DOHH2 (cell line): ENCODE results near the gene VASH2.

Experiments used
- H3F3A ChIP-seq: fragments of 200-600 bp; sonication (generic), shearing (Covaris generic); 2 replicates; pipeline ENCODE4 v1.6.0; 2016; ENCODE audit warnings: antibody characterized with exemption, mild to moderate bottlenecking; ENCODE audit not compliant: control insufficient read depth, insufficient read depth
- H3K27ac ChIP-seq: fragments of 200-600 bp; sonication (generic); 2 replicates; pipeline ENCODE4 v1.5.1; 2014; ENCODE audit warnings: low read depth, mild to moderate bottlenecking, low read length, moderate library complexity
- H3K27me3 ChIP-seq: fragments of 200-600 bp; sonication (generic); 2 replicates; pipeline ENCODE4 v1.6.1; 2014; ENCODE audit warnings: mild to moderate bottlenecking, low read length, mixed read lengths; ENCODE audit not compliant: control insufficient read depth
- H3K36me3 ChIP-seq: fragments of 200-600 bp; sonication (generic); 2 replicates; pipeline ENCODE4 v1.6.1; 2014; ENCODE audit warnings: mild to moderate bottlenecking, low read length, moderate library complexity, mixed read lengths; ENCODE audit not compliant: control insufficient read depth
- H3K4me1 ChIP-seq: fragments of 200-600 bp; sonication (generic); 2 replicates; pipeline ENCODE4 v1.6.1; 2014; ENCODE audit warnings: mild to moderate bottlenecking, low read length, mixed read lengths; ENCODE audit not compliant: control insufficient read depth
- H3K4me2 ChIP-seq: fragments of 200-600 bp; sonication (generic); 2 replicates; pipeline ENCODE4 v1.6.0; 2014; ENCODE audit warnings: mild to moderate bottlenecking, low read length, moderate library complexity
- H3K4me3 ChIP-seq: fragments of 200-600 bp; sonication (generic); 2 replicates; pipeline ENCODE4 v1.5.1; 2014; ENCODE audit warnings: mild to moderate bottlenecking, low read length, mixed read lengths
- H3K79me2 ChIP-seq: fragments of 200-600 bp; sonication (generic); 2 replicates; pipeline ENCODE4 v1.6.1; 2014; ENCODE audit warnings: mild to moderate bottlenecking, low read length, mixed read lengths; ENCODE audit not compliant: control insufficient read depth
- H3K9me2 ChIP-seq: fragments of 200-600 bp; sonication (generic); replicated peaks from 2 replicates; pipeline ENCODE4 v1.6.1; 2014; ENCODE audit warnings: mild to moderate bottlenecking, low read length, mixed read lengths; ENCODE audit not compliant: control insufficient read depth
- H3K9me3 ChIP-seq: fragments of 200-600 bp; sonication (generic); 2 replicates; pipeline ENCODE4 v1.6.1; 2014; ENCODE audit warnings: antibody characterized with exemption, low read length, mixed read lengths; ENCODE audit not compliant: control insufficient read depth, insufficient read depth
- H4K20me1 ChIP-seq: fragments of 200-600 bp; sonication (generic); 2 replicates; pipeline ENCODE4 v1.6.0; 2014; ENCODE audit warnings: low read depth, mild to moderate bottlenecking, antibody characterized with exemption, low read length, moderate library complexity; ENCODE audit not compliant: control insufficient read depth, insufficient read depth
- EZH2phosphoT487 ChIP-seq: fragments of 200-600 bp; sonication (generic); IDR thresholded peaks from 2 replicates; pipeline ENCODE4 v1.6.1; 2017; ENCODE audit warnings: borderline replicate concordance, mild to moderate bottlenecking, antibody characterized with exemption, low read length, moderate library complexity, mixed read lengths
- TF ChIP-seq, protein P1 (sequence below): fragments of 200-600 bp; sonication (generic); IDR thresholded peaks from one replicate; pipeline ENCODE4 v1.5.1; 2014; ENCODE audit warnings: antibody characterized with exemption, mild to moderate bottlenecking, low read depth, low read length; ENCODE audit not compliant: poor library complexity, severe bottlenecking

The VASH2 gene

DNA sequence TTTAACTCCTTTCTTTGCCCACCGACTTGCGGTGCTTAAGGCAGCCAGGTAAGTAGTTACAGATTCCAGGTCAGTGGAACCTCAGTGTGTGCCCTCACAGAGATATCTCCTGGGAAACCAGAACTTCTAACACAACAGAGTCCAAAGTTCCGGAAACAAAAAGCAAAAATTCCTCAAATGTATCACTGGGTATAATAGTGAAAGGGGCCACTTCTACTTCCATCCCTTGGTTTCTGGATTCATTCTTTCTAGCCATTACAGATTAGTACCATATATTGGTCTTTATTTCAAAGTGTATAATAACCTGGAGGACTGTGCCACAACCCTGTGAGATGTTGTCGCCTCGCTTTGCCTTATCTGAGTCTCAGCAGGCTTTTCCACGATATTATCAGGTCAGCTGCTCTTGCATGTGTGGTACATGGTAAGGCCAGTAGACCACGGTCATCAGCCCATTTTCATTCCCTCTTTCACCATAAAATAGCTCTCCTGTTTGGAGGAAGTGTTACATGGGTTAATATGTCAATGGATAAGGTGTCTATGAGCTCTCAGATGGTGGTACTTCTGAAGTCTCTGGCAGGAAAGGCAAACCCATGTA is 14.9 kb upstream of the VASH2 start:
- Histone ChIP-seq H3K79me2 (no peaks in the 10 kb centered on the region), H3K4me1 (peaks cover 16% of the 10 kb centered on the region), H3K27ac (no peak overlapping the region), H3K27me3 (no peaks in the 10 kb centered on the region), H4K20me1 (no peaks in the 10 kb centered on the region), H3K36me3 (no peaks in the 10 kb centered on the region), H3K9me2 (no peaks in the 10 kb centered on the region), H3F3A (no peaks in the 10 kb centered on the region), H3K4me3 (no peak overlapping the region), H3K9me3 (no peaks in the 10 kb centered on the region), H3K4me2 (no peak overlapping the region)
- no peak for TF ChIP-seq EZH2phosphoT487

DNA sequence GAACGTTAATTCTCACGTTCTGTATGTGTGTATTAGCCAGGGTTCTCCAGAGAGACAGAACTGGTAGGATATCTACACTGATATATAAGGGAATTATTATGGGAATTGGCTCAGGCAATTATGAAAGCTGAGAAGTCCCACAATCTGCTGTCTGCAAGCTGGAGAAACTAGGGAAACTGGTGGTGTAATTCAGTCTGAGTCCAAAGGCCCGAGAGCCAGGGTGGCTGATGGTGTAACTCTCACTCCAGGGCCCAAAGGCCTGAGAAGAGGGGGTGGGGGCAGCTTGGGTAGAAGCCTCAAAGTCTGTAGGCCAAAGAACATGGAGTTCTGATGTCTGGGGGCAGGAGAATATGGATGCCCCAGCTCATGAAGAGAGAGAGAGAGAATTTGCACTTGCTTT is 13.3 kb upstream of the VASH2 start:
- Histone ChIP-seq H3K4me3 (no peak overlapping the region), H3K9me3 (no peaks in the 10 kb centered on the region), H3K36me3 (no peaks in the 10 kb centered on the region), H3K9me2 (no peaks in the 10 kb centered on the region), H4K20me1 (no peaks in the 10 kb centered on the region), H3K4me2 (no peak overlapping the region), H3K27me3 (no peaks in the 10 kb centered on the region), H3F3A (no peaks in the 10 kb centered on the region), H3K27ac (no peak overlapping the region), H3K4me1 (peaks cover 16% of the 10 kb centered on the region), H3K79me2 (no peaks in the 10 kb centered on the region)
- TF ChIP-seq EZH2phosphoT487, result no peak
- TF ChIP-seq, protein P1, sequence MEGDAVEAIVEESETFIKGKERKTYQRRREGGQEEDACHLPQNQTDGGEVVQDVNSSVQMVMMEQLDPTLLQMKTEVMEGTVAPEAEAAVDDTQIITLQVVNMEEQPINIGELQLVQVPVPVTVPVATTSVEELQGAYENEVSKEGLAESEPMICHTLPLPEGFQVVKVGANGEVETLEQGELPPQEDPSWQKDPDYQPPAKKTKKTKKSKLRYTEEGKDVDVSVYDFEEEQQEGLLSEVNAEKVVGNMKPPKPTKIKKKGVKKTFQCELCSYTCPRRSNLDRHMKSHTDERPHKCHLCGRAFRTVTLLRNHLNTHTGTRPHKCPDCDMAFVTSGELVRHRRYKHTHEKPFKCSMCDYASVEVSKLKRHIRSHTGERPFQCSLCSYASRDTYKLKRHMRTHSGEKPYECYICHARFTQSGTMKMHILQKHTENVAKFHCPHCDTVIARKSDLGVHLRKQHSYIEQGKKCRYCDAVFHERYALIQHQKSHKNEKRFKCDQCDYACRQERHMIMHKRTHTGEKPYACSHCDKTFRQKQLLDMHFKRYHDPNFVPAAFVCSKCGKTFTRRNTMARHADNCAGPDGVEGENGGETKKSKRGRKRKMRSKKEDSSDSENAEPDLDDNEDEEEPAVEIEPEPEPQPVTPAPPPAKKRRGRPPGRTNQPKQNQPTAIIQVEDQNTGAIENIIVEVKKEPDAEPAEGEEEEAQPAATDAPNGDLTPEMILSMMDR, result no peak

DNA sequence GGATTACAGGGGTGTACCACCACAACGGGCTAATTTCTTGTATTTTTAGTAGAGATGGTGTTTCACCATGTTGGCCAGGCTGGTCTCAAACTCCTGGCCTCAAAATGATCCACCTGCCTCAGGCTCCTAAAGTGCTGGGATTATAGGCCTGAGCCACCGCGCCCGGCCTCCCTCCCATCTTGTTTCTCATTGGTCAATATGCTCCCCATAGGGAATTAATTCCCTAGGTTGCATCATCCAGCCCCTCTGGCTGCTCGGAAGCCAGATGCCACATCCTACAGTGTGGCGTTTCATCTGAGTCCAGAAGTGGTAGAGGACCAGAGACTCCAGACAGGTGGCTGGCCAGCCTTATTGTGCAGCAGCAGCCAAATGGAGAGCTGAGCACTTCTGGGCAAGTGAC is 11.5 kb upstream of the VASH2 start:
- Histone ChIP-seq H3K4me3 (no peak overlapping the region), H3K9me2 (no peaks in the 10 kb centered on the region), H3K36me3 (no peaks in the 10 kb centered on the region), H3K4me2 (no peak overlapping the region), H4K20me1 (no peaks in the 10 kb centered on the region), H3K4me1 (peaks cover 27% of the 10 kb centered on the region), H3K27me3 (no peaks in the 10 kb centered on the region), H3K79me2 (no peaks in the 10 kb centered on the region), H3F3A (peaks cover 2% of the 10 kb centered on the region; the same call in 1 of the 2 replicates), H3K9me3 (no peaks in the 10 kb centered on the region), H3K27ac (no peak overlapping the region)
- no peak for TF ChIP-seq EZH2phosphoT487
- TF ChIP-seq, protein P1, result no peak

DNA sequence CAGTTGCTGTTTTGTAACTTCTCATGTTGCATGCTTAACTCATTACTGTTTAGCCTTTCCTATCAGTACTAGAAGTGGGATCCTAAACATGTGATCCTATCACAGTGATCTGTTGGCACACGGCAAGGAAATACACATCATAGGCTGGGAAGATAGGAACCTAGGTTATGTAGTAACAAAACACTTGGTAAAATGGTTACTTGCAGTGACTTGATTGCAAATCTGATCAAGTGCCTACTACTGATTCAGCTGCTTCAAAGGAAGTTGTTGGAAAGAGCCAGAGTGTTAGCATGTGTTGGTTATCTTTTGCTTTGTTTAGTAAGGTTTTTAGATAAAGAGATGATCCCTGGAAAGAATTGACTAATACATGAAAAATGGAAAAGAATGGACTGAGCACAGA is 8.9 kb upstream of the VASH2 start:
- H3K9me2 ChIP-seq, result no peaks in the 10 kb centered on the region
- no peak for TF ChIP-seq EZH2phosphoT487
- TF ChIP-seq, protein P1, result no peak
- peaks cover 50% of the 10 kb centered on the region for H3K4me1 ChIP-seq
- no peak overlapping the region for H3K4me2 ChIP-seq
- H3K9me3 ChIP-seq, result no peaks in the 10 kb centered on the region
- H3K79me2 ChIP-seq, result no peaks in the 10 kb centered on the region
- H3K27ac ChIP-seq, result no peak overlapping the region
- H3K27me3 ChIP-seq, result no peaks in the 10 kb centered on the region
- no peaks in the 10 kb centered on the region for H4K20me1 ChIP-seq
- H3F3A ChIP-seq, result peaks cover 26% of the 10 kb centered on the region
- H3K36me3 ChIP-seq, result no peaks in the 10 kb centered on the region
- no peak overlapping the region for H3K4me3 ChIP-seq
